Measurements from ENCODE around the gene TTC33. TPM values are rescaled to one million over a fixed set of nuclear protein-coding genes. Genes with fewer than 3 reads are reported as not detected.

The TTC33 gene
- total and polyA plus RNA-seq, 2 of the 13 experiments (the other 11 are each of a cell fraction or from before 2014, with no cell fraction given): 4.5 to 20.0 TPM

DNA sequence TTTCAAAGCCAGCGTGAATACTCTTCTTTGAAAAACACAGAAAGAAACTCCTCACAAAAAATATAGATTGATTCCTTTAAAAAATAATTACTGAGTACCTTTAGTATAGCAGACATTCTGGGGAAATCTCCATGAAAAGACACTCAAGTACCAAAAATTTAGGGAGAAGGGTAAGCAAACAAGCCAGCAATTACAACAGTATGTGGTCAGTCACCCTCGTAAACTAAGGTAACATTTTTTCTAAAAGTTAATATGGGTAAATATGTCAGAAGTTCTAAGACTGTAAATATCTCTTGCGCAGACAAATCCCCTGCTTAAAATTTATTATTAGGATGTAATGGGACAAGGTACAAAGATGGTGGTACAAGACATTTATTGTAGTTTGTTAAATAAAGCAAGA lies 178.0 kb downstream of the TTC33 start (continued):
- TF ChIP-seq MAFG (CRISPR knock-in tag; IDR thresholded peaks at IDR 0.05) (no peak), ZNF530 (CRISPR knock-in tag; IDR thresholded peaks at IDR 0.05; ENCODE audit: low read depth) (no peak), EZH2 (conservative IDR thresholded peaks at IDR 0.05; ENCODE audit: low read depth, low read length) (no peak)

DNA sequence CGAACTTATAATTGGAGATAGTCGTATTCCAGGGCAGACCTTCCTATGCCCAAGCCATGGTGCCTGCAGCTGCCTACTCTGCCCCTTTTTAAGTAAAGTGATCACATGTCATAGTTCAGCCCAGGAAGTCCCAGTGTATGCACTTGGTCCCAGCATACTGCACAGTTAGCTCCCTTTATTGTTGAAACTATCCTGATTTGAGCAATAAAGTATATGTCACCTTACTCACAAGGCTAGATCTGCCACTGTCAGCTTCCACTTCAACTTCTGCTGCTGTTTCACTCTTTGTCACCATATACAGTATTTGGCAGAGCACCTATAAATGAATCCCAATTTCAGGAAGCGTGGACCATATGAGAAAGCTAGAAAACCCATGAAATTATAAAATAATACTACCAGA lies 179.8 kb downstream of the TTC33 start:
- Histone ChIP-seq H4K20me1 (ENCODE audit: insufficient read depth, low read length) (no peaks in the 10 kb centered on the region), H3K9me3 (ENCODE audit: low read length) (no peaks in the 10 kb centered on the region), H3K36me3 (replicated peaks in 1 of 2; ENCODE audit: control insufficient read depth in 1 of 2, insufficient read depth in 2 of 2, low read length in 2 of 2) (no peaks in the 10 kb centered on the region), H2AFZ (ENCODE audit: low read length) (no peak overlapping the region), H3K4me2 (ENCODE audit: low read depth, low read length) (no peak overlapping the region), H3K27me3 (ENCODE audit: control insufficient read depth in 1 of 2, insufficient read depth in 2 of 2, low read length in 2 of 2) (no peaks in the 10 kb centered on the region), H3K9ac (ENCODE audit: insufficient read depth, low read depth, low read length) (no peak overlapping the region), H3K4me3 (replicated peaks in 1 of 3; ENCODE audit: insufficient read depth in 1 of 3, low read depth in 2 of 3, low read length in 3 of 3) (no peak overlapping the region), H3K27ac (ENCODE audit: extremely low read length, insufficient read depth, low read length) (no peak overlapping the region), H3K79me2 (ENCODE audit: insufficient read depth, low read length) (no peaks in the 10 kb centered on the region), H3K4me1 (ENCODE audit: insufficient read depth, low read length) (no peaks in the 10 kb centered on the region)
- no TSS peak for BruUV-seq (replicated peaks)
- intact Hi-C loops (cut with micrococcal nuclease; ENCODE audit: unreplicated experiment): no loop called here
- FAIRE-seq: no peak
- ChIA-PET CTCF (ENCODE audit: low intra/inter-chr PET ratio, low total read pairs) (no interaction called here), POLR2A (no interaction called here)
- in situ Hi-C loops (cut with HindIII; ENCODE audit: extremely low pct_ligation_motif_present, low pct_unique_long_range_greater_than_20kb): no loop called here
- no peak for TF ChIP-seq ZNF672 (CRISPR knock-in tag; IDR thresholded peaks at IDR 0.05)
- 24% methylated on average over 3 of the region's 3 CpGs for WGBS (ENCODE audit: low lambda C conversion rate)
- no peak for ATAC-seq
- no peak for DNase-seq (ENCODE audit: low spot score)

DNA sequence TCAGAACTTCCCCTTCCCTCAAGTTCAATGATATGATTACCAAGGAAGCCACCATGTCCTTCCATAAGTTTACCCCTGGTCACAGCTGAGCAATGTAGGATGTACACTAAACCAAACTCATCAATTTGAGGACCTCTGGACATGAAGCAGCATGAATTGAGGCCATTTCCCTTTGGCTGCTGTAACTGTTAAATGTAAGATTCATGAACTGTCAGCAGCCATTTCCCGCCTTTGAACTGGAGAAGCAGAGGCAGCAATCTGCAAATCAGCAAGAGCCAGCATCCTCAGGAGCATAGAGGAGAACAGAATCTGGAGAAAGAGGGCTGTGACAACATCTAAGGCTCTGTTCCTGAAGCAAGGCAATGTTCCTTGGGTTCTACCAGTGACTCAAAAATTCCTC lies 180.3 kb downstream of the TTC33 start:
- intact Hi-C loops (cut with micrococcal nuclease; ENCODE audit: unreplicated experiment): no loop called here
- H3K9ac ChIP-seq (ENCODE audit: insufficient read depth, low read depth, low read length): no peak overlapping the region
- CTCF ChIA-PET (ENCODE audit: low intra/inter-chr PET ratio, low total read pairs): no interaction called here
- no peak overlapping the region for H3K4me2 ChIP-seq (ENCODE audit: low read depth, low read length)
- H3K36me3 ChIP-seq (replicated peaks in 1 of 2; ENCODE audit: control insufficient read depth in 1 of 2, insufficient read depth in 2 of 2, low read length in 2 of 2): no peaks in the 10 kb centered on the region
- FAIRE-seq: no peak
- no peak overlapping the region for H3K27ac ChIP-seq (ENCODE audit: extremely low read length, insufficient read depth, low read length)
- H3K27me3 ChIP-seq (ENCODE audit: control insufficient read depth in 1 of 2, insufficient read depth in 2 of 2, low read length in 2 of 2): no peaks in the 10 kb centered on the region
- no peak overlapping the region for H3K4me3 ChIP-seq (replicated peaks in 1 of 3; ENCODE audit: insufficient read depth in 1 of 3, low read depth in 2 of 3, low read length in 3 of 3)
- POLR2A ChIA-PET: no interaction called here
- no peak overlapping the region for H2AFZ ChIP-seq (ENCODE audit: low read length)
- H3K4me1 ChIP-seq (ENCODE audit: insufficient read depth, low read length): no peaks in the 10 kb centered on the region
- 0% methylated on average over 1 of the region's 1 CpG for WGBS (ENCODE audit: low lambda C conversion rate)
- BruUV-seq (replicated peaks): no TSS peak
- no peaks in the 10 kb centered on the region for H3K9me3 ChIP-seq (ENCODE audit: low read length)
- no peak for DNase-seq (ENCODE audit: low spot score)
- TF ChIP-seq THAP11 (CRISPR knock-in tag; IDR thresholded peaks at IDR 0.05) (no peak), CCAR2 (optimal IDR thresholded peaks at IDR 0.05; ENCODE audit: low read depth, low read length) (no peak), ZNF878 (CRISPR knock-in tag; IDR thresholded peaks at IDR 0.05) (no peak), RBFOX2 (IDR thresholded peaks at IDR 0.05; ENCODE audit: low read depth, low read length) (no peak), TSC22D2 (CRISPR knock-in tag; IDR thresholded peaks at IDR 0.05; ENCODE audit: borderline replicate concordance) (no peak)
- TF ChIP-seq, protein P1, sequence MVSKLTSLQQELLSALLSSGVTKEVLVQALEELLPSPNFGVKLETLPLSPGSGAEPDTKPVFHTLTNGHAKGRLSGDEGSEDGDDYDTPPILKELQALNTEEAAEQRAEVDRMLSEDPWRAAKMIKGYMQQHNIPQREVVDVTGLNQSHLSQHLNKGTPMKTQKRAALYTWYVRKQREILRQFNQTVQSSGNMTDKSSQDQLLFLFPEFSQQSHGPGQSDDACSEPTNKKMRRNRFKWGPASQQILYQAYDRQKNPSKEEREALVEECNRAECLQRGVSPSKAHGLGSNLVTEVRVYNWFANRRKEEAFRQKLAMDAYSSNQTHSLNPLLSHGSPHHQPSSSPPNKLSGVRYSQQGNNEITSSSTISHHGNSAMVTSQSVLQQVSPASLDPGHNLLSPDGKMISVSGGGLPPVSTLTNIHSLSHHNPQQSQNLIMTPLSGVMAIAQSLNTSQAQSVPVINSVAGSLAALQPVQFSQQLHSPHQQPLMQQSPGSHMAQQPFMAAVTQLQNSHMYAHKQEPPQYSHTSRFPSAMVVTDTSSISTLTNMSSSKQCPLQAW (CRISPR knock-in tag; IDR thresholded peaks at IDR 0.05): no peak
- TF ChIP-seq, protein P2, sequence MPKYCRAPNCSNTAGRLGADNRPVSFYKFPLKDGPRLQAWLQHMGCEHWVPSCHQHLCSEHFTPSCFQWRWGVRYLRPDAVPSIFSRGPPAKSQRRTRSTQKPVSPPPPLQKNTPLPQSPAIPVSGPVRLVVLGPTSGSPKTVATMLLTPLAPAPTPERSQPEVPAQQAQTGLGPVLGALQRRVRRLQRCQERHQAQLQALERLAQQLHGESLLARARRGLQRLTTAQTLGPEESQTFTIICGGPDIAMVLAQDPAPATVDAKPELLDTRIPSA (CRISPR knock-in tag; IDR thresholded peaks at IDR 0.05; ENCODE audit: borderline replicate concordance): no peak
- TF ChIP-seq, protein P3, sequence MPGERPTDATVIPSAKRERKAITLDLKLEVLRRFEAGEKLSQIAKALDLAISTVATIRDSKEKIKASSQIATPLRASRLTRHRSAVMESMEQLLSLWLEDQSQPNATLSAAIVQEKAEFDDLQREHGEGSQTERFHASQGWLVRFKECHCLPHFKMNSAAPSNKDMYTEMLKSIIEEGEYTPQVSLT (CRISPR knock-in tag; IDR thresholded peaks at IDR 0.05; ENCODE audit: borderline replicate concordance, low read depth): no peak
- TF ChIP-seq, protein P4, sequence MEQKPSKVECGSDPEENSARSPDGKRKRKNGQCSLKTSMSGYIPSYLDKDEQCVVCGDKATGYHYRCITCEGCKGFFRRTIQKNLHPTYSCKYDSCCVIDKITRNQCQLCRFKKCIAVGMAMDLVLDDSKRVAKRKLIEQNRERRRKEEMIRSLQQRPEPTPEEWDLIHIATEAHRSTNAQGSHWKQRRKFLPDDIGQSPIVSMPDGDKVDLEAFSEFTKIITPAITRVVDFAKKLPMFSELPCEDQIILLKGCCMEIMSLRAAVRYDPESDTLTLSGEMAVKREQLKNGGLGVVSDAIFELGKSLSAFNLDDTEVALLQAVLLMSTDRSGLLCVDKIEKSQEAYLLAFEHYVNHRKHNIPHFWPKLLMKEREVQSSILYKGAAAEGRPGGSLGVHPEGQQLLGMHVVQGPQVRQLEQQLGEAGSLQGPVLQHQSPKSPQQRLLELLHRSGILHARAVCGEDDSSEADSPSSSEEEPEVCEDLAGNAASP (CRISPR knock-in tag; IDR thresholded peaks at IDR 0.05; ENCODE audit: borderline replicate concordance): no peak
- in situ Hi-C loops (cut with HindIII; ENCODE audit: extremely low pct_ligation_motif_present, low pct_unique_long_range_greater_than_20kb): no loop called here
- no peaks in the 10 kb centered on the region for H3K79me2 ChIP-seq (ENCODE audit: insufficient read depth, low read length)
- no peak for ATAC-seq
- H4K20me1 ChIP-seq (ENCODE audit: insufficient read depth, low read length): no peaks in the 10 kb centered on the region
